ENCODE results near the gene PPHLN1.

GRCh38 chr12:42323856-42324255 lies 2.1 kb upstream of the PPHLN1 start:
- TF ChIP-seq CTCF (IDR thresholded peaks at IDR 0.05) (no peak), POLR2AphosphoS5 (IDR thresholded peaks at IDR 0.05) (no peak)
